Hepatocyte (in vitro differentiated cells): Measurements from ENCODE around the gene FBLN2. TPM values are rescaled to one million over a fixed set of nuclear protein-coding genes. Genes with fewer than 3 reads are reported as not detected.

Experiments
- DNase-seq: peaks from one replicate; pipeline ENCODE4 v3.0.0-alpha.2; 2016; ENCODE audit warnings: low spot score
- H2AFZ ChIP-seq: fragments of 200-600 bp; sonication (generic); 2 replicates; pipeline ENCODE4 v1.6.0; 2016; ENCODE audit warnings: antibody characterized with exemption, mild to moderate bottlenecking
- H3K27ac ChIP-seq: fragments of 200-600 bp; sonication (generic); 2 replicates; pipeline ENCODE4 v1.5.1; 2016; ENCODE audit warnings: mild to moderate bottlenecking
- H3K27me3 ChIP-seq: fragments of 200-600 bp; sonication (generic); 2 replicates; pipeline ENCODE4 v1.6.1; 2016
- H3K36me3 ChIP-seq: fragments of 200-600 bp; sonication (generic); replicated peaks from 2 replicates; pipeline ENCODE4 v1.5.1; 2016; ENCODE audit warnings: low read depth; ENCODE audit not compliant: insufficient read depth
- H3K4me1 ChIP-seq: fragments of 200-600 bp; sonication (generic); 2 replicates; pipeline ENCODE4 v1.5.1; 2016; ENCODE audit warnings: mild to moderate bottlenecking, moderate library complexity; ENCODE audit not compliant: insufficient read depth
- H3K4me2 ChIP-seq: fragments of 200-600 bp; sonication (generic); 2 replicates; pipeline ENCODE4 v1.6.0; 2016
- H3K4me3 ChIP-seq: fragments of 200-600 bp; sonication (generic); 2 replicates; pipeline ENCODE4 v1.5.1; 2016; ENCODE audit warnings: mild to moderate bottlenecking
- H3K79me2 ChIP-seq: fragments of 200-600 bp; sonication (generic); 2 replicates; pipeline ENCODE4 v1.6.0; 2017; ENCODE audit warnings: mild to moderate bottlenecking
- H3K9me2 ChIP-seq: fragments of 200-600 bp; sonication (generic); replicated peaks from 2 replicates; pipeline ENCODE4 v1.6.0; 2017; ENCODE audit warnings: mild to moderate bottlenecking; ENCODE audit not compliant: insufficient read depth
- H3K9me3 ChIP-seq: fragments of 200-600 bp; sonication (generic); 2 replicates; pipeline ENCODE4 v1.5.1; 2016; ENCODE audit warnings: low read depth, mild to moderate bottlenecking
- H4K20me1 ChIP-seq: fragments of 200-600 bp; sonication (generic); 2 replicates; pipeline ENCODE4 v1.6.0; 2016; ENCODE audit warnings: mild to moderate bottlenecking; ENCODE audit not compliant: insufficient read depth, poor library complexity, severe bottlenecking
- EZH2 ChIP-seq: fragments of 200-600 bp; sonication (generic); IDR thresholded peaks from 2 replicates; pipeline ENCODE4 v1.6.1; 2016; ENCODE audit warnings: antibody characterized with exemption, mild to moderate bottlenecking, borderline replicate concordance
- EZH2phosphoT487 ChIP-seq: fragments of 200-600 bp; sonication (generic); IDR thresholded peaks from one replicate; pipeline ENCODE4 v1.6.1; 2018; ENCODE audit warnings: antibody characterized with exemption, mild to moderate bottlenecking, low read depth, moderate library complexity; ENCODE audit not compliant: unreplicated experiment, severe bottlenecking
- WGBS: methylation state at CpG from one replicate; pipeline ENCODE4 v1.1.6; 2016; ENCODE audit warnings: low lambda C conversion rate; ENCODE audit errors: missing lambda C conversion rate; 5-methylcytosine and 5-hydroxymethylcytosine counted together
- polyA plus RNA-seq: library from polyadenylated mRNA; unstranded; fragments of >200 nt; fragmentation: Nextera tagmentation; extraction: Ambion mirVana; gene quantifications from 2 replicates; pipeline ENCODE4 v1.2.1, GENCODE V29; 2016
- total RNA-seq: library from RNA; depleted of rRNA; stranded (reverse); fragments of >200 nt; gene quantifications from 2 replicates; pipeline ENCODE4 v1.2.3, GENCODE V29; 2014
- TF ChIP-seq, protein P1 (sequence below): fragments of 200-600 bp; sonication (generic); IDR thresholded peaks from 2 replicates; pipeline ENCODE4 v1.5.1; 2016; ENCODE audit warnings: antibody characterized with exemption, mild to moderate bottlenecking; ENCODE audit not compliant: poor library complexity

FBLN2 gene
- total and polyA plus RNA-seq, 2 experiments from 2014 or later: 75.8 to 76.2 TPM

DNA sequence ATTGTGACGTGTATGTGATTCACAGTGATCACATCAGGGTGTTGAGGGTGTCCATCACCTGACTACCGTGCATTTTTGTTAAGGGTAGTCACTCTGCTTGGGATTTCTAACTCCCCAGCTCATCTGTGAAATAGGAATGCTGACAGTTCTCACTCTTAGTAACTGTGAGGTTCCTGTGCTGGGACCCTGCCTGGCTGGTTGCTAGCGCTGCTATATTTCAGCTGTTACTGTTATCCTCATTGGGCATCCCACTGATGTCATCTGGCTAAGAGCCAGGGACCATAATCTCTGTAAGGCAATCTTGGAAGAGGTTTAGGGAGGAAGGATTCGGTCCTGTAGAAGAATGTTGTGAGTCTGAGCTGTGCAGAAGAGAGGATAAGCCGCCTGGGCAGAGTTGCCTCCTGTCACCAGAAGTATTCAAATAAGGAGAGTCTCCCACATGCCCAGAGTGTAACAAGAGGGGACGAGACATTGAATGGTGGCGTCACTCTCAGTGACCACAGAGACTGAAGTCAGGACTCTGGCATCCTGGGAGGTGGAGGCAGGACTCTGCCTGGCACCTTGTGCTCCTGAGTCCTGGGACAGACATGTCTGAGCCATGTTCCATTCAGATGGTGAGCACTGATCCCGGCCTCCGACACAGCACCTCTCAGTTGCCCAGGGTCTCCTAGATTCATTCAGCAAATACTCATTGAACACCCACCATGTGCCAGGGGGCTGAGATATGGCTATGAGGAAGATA, 52.2 kb downstream of the FBLN2 start:
- Histone ChIP-seq H3K27ac (no peak overlapping the region), H3K4me1 (peaks cover 5% of the 10 kb centered on the region), H3K36me3 (no peaks in the 10 kb centered on the region), H3K27me3 (no peaks in the 10 kb centered on the region), H3K9me2 (no peaks in the 10 kb centered on the region), H4K20me1 (no peaks in the 10 kb centered on the region), H2AFZ (no peak overlapping the region), H3K79me2 (no peaks in the 10 kb centered on the region), H3K4me2 (no peak overlapping the region), H3K9me3 (no peaks in the 10 kb centered on the region), H3K4me3 (no peak overlapping the region)
- DNase-seq: peak; percentile 76
- 78% methylated on average over 9 of the region's 9 CpGs for WGBS
- TF ChIP-seq EZH2phosphoT487: no peak
- TF ChIP-seq, protein P1, sequence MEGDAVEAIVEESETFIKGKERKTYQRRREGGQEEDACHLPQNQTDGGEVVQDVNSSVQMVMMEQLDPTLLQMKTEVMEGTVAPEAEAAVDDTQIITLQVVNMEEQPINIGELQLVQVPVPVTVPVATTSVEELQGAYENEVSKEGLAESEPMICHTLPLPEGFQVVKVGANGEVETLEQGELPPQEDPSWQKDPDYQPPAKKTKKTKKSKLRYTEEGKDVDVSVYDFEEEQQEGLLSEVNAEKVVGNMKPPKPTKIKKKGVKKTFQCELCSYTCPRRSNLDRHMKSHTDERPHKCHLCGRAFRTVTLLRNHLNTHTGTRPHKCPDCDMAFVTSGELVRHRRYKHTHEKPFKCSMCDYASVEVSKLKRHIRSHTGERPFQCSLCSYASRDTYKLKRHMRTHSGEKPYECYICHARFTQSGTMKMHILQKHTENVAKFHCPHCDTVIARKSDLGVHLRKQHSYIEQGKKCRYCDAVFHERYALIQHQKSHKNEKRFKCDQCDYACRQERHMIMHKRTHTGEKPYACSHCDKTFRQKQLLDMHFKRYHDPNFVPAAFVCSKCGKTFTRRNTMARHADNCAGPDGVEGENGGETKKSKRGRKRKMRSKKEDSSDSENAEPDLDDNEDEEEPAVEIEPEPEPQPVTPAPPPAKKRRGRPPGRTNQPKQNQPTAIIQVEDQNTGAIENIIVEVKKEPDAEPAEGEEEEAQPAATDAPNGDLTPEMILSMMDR: no peak

DNA sequence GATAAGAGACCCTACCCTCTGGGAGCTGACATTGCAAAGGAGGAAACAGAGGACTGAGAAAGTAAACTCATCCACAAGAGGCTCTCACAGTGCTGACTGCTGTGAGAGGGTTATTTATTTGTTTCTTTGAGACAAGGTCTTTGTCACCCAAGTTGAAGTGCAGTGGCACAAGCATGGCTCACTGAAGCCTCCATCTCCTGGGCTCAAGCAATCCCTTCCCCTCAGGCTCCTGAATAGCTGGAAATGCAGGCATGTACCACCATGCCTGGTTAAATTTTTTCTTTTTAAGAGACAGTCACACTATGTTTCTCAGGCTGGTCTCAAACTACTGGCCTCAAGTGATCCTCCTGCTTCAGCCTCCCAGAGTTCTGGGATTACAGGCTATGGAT, 52.8 kb downstream of the FBLN2 start:
- Histone ChIP-seq H3K27ac (no peak overlapping the region), H3K9me3 (no peaks in the 10 kb centered on the region), H3K79me2 (no peaks in the 10 kb centered on the region)

DNA sequence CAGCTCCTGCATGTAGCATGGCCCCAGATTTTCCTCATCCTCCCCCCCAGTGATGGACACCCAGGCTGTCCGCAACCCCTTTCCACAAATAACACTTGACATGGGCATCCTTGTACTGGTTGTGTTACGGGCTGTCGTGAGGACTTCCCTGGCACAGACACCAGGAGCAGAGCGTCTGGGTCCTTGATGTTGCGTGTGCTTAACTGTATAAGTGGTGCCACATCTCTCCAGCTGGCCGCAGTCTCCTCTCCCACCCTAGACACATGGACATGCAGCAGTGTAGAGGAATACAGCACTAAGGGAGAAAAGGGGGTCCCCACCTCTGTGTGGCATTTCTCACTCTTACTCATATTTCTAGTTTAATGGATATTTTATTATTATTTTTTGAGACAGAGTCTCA, 56.6 kb downstream of the FBLN2 start:
- TF ChIP-seq EZH2: no peak
- TF ChIP-seq, protein P1: no peak
- no peak for TF ChIP-seq EZH2phosphoT487

More for the DNA sequence above, 52.8 kb downstream of the FBLN2 start:
- Histone ChIP-seq H2AFZ (no peak overlapping the region), H3K9me2 (no peaks in the 10 kb centered on the region), H3K4me3 (no peak overlapping the region), H3K27me3 (no peaks in the 10 kb centered on the region), H3K4me1 (peaks cover 5% of the 10 kb centered on the region), H3K4me2 (no peak overlapping the region), H3K36me3 (no peaks in the 10 kb centered on the region), H4K20me1 (no peaks in the 10 kb centered on the region)
- no peak for DNase-seq
- TF ChIP-seq, protein P1: no peak
- TF ChIP-seq EZH2 (no peak), EZH2phosphoT487 (no peak)

More for the DNA sequence above, 56.6 kb downstream of the FBLN2 start:
- Histone ChIP-seq H3K9me2 (no peaks in the 10 kb centered on the region), H2AFZ (no peak overlapping the region), H3K4me3 (no peak overlapping the region), H3K4me1 (peaks cover 5% of the 10 kb centered on the region), H3K4me2 (no peak overlapping the region), H4K20me1 (no peaks in the 10 kb centered on the region), H3K36me3 (no peaks in the 10 kb centered on the region), H3K27ac (no peak overlapping the region), H3K9me3 (no peaks in the 10 kb centered on the region), H3K27me3 (no peaks in the 10 kb centered on the region), H3K79me2 (no peaks in the 10 kb centered on the region)
- DNase-seq: no peak
- 96% methylated on average over 6 of the region's 6 CpGs for WGBS
